Measurements from ENCODE around the gene SSUH2.
A peak's percentile ranks its signal among the peaks of the same experiment; 100 is the strongest.

Gene SSUH2

DNA sequence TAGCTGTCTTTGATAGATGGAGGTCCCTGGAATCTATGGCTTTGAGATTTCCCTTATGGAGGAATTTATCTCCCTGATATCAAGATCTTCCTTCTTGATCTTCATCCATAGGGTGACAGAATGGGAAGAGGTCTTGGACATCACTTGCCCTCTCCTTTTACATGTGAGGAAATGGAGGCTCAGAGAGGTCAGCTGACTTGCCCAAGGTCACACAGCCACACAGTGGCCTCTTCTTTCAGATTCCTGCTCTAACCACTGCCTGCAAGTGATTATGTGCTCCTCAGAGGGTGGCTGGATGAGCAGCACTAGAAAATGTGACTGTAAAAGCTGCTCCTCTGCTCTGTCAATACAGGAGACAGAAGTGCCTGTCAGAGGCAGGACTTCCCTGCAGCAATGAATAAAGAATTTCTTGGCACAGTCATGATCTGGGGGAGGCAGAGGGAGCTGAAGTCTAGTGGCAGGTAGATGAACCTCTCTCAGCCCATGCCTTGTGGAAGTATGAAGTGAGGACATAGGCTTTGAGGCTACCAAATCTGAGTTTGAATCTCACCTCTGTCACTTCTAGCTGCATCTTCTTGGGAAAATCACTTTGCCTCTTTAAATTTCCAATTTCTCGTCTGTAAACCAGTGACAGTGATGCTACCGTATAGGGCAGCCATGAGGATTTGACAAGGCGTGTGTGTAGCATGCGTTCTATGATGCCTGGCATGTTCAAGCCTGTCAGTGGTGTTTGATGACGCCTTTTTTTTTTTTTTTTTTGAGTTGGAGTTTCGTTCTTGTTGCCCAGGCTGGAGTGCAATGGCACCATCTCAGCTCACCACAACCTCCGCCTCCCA is 12.0 kb downstream of the SSUH2 start:
- Histone ChIP-seq H3K27me3 (ENCODE audit: control insufficient read depth in 1 of 2, insufficient read depth in 1 of 2, low read length in 2 of 2) (peaks cover 17 to 44% of the 10 kb centered on the region in 2 experiments), H3K23ac (ENCODE audit: low read length in 2 of 2) (no peak overlapping the region), H3K4me1 (ENCODE audit: control insufficient read depth, insufficient read depth, low read depth, low read length) (peaks cover 5% of the 10 kb centered on the region), H2BK15ac (ENCODE audit: low read depth, poor library complexity, severe bottlenecking) (no peak overlapping the region), H4K8ac (ENCODE audit: low read length) (no peak overlapping the region), H3K14ac (ENCODE audit: low read length in 2 of 2) (peak overlapping the region in 1 of 2 experiments; percentile 19), H2AFZ (ENCODE audit: low read depth, low read length) (no peak overlapping the region), H3K27ac (ENCODE audit: low read length, poor library complexity, severe bottlenecking) (no peak overlapping the region), H4K91ac (ENCODE audit: low read length) (no peak overlapping the region), H3K9me3 (ENCODE audit: control insufficient read depth, low read length) (peaks cover 7% of the 10 kb centered on the region), H2BK120ac (ENCODE audit: low read depth, low read length) (no peak overlapping the region), H3K4me3 (ENCODE audit: insufficient read depth in 1 of 2, low read depth in 1 of 2, low read length in 2 of 2) (no peak overlapping the region), H3K18ac (ENCODE audit: low read depth in 1 of 2, low read length in 2 of 2) (no peak overlapping the region), H2AK5ac (ENCODE audit: low read length, severe bottlenecking) (no peak overlapping the region), H3K36me3 (ENCODE audit: control insufficient read depth in 1 of 2, insufficient read depth in 2 of 2, low read depth in 1 of 2, low read length in 2 of 2) (no peaks in the 10 kb centered on the region), H3K4me2 (ENCODE audit: low read length, poor library complexity, severe bottlenecking) (no peak overlapping the region), H3K9ac (ENCODE audit: low read length) (no peak overlapping the region), H3K79me1 (replicated peaks; ENCODE audit: low read length, poor library complexity, severe bottlenecking) (no peaks in the 10 kb centered on the region), H2BK12ac (ENCODE audit: low read length in 2 of 2) (no peak overlapping the region), H3K4ac (ENCODE audit: low read depth in 1 of 2, low read length in 2 of 2) (no peak overlapping the region), H2BK5ac (ENCODE audit: low read depth, low read length, poor library complexity, severe bottlenecking) (no peak overlapping the region)
- WGBS = 86% methylated on average over 5 of the region's 7 CpGs
- DNase-seq = no peak

DNA sequence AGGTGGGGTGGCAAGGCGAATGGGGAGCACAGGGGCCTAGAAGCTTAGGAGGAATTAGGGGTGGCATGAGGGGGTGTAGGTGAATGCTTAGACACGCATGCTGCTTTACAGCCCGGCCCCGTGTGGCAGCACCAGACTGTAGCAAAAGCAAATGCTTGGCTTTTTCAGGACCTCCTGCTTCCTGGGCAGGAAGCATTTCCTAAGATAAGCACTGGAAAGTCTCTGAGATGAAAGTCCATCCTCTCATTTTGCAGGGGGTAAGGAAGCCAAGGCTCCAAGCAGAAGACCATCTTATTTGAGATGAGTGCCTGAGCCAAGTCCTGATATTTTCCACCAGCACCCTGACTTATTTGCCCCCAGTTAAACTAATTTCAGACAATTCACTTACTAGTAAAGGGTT is 12.9 kb downstream of the SSUH2 start:
- Histone ChIP-seq H4K91ac (ENCODE audit: low read length) (no peak overlapping the region), H3K9ac (ENCODE audit: low read length) (no peak overlapping the region), H3K4me2 (ENCODE audit: low read length, poor library complexity, severe bottlenecking) (no peak overlapping the region), H2BK12ac (ENCODE audit: low read length in 2 of 2) (no peak overlapping the region), H3K14ac (ENCODE audit: low read length in 2 of 2) (no peak overlapping the region), H2BK15ac (ENCODE audit: low read depth, poor library complexity, severe bottlenecking) (no peak overlapping the region), H3K36me3 (ENCODE audit: control insufficient read depth in 1 of 2, insufficient read depth in 2 of 2, low read depth in 1 of 2, low read length in 2 of 2) (no peaks in the 10 kb centered on the region), H3K9me3 (ENCODE audit: control insufficient read depth, low read length) (peaks cover 6% of the 10 kb centered on the region), H3K4me1 (ENCODE audit: control insufficient read depth, insufficient read depth, low read depth, low read length) (peaks cover 6% of the 10 kb centered on the region), H3K18ac (ENCODE audit: low read depth in 1 of 2, low read length in 2 of 2) (no peak overlapping the region), H4K8ac (ENCODE audit: low read length) (no peak overlapping the region), H2BK5ac (ENCODE audit: low read depth, low read length, poor library complexity, severe bottlenecking) (no peak overlapping the region), H3K27ac (ENCODE audit: low read length, poor library complexity, severe bottlenecking) (no peak overlapping the region), H3K4ac (ENCODE audit: low read depth in 1 of 2, low read length in 2 of 2) (no peak overlapping the region), H3K79me1 (replicated peaks; ENCODE audit: low read length, poor library complexity, severe bottlenecking) (no peaks in the 10 kb centered on the region), H3K23ac (ENCODE audit: low read length in 2 of 2) (no peak overlapping the region), H3K27me3 (ENCODE audit: control insufficient read depth in 1 of 2, insufficient read depth in 1 of 2, low read length in 2 of 2) (peaks cover 17 to 35% of the 10 kb centered on the region in 2 experiments), H2AK5ac (ENCODE audit: low read length, severe bottlenecking) (no peak overlapping the region), H3K4me3 (ENCODE audit: insufficient read depth in 1 of 2, low read depth in 1 of 2, low read length in 2 of 2) (no peak overlapping the region), H2AFZ (ENCODE audit: low read depth, low read length) (no peak overlapping the region), H2BK120ac (ENCODE audit: low read depth, low read length) (no peak overlapping the region)
- DNase-seq = no peak
- 72% methylated on average over 4 of the region's 4 CpGs for WGBS

DNA sequence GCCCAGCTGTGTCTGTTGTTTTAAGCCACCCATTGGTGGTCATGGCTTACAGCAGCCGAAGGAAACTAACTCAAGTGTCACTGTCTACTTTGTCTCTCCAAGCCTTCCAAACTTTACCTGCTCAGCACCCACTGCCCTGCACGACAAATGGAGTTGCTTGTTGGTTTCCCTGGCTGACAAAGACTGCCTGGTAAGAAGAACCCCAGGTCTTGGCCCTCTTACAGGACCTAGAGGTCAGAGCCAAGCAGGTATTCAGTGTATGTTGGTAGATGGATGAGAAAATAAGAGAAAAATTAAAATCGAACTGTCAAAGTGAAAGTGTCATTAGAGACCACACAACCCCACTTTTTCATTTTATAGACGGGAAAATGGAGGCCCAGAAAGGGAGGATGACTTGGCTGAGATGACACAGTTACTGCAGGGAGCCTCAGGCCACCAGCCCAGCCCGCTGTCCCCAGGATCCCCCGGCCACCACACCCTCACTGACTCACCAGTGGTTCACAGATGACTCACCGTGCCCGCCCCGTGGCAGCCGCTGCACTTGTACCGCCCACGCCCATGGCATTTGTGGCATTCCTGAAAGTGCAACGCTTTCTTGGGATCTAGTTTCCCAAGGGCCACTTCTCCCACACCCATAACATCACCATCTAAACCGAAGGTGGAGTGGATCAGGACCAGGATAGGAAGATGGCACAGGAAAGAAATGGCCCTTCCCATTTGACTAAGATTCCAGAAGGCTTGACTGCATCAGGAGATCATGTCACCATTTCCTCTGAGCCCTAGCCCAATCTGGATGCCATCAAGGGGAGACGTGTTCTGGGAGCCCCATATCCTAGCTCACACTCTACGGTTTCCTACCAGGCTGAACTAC is 15.2 kb downstream of the SSUH2 start:
- H3K23ac ChIP-seq (ENCODE audit: low read length in 2 of 2) = no peak overlapping the region
- H4K91ac ChIP-seq (ENCODE audit: low read length) = peak overlapping the region; percentile 7
- no peak overlapping the region for H2AFZ ChIP-seq (ENCODE audit: low read depth, low read length)
- H2BK120ac ChIP-seq (ENCODE audit: low read depth, low read length) = no peak overlapping the region
- no peaks in the 10 kb centered on the region for H3K79me1 ChIP-seq (replicated peaks; ENCODE audit: low read length, poor library complexity, severe bottlenecking)
- peak overlapping the region in 1 of 2 experiments; percentile 49 for H3K18ac ChIP-seq (ENCODE audit: low read depth in 1 of 2, low read length in 2 of 2)
- peaks cover 3 to 30% of the 10 kb centered on the region in 2 experiments for H3K27me3 ChIP-seq (ENCODE audit: control insufficient read depth in 1 of 2, insufficient read depth in 1 of 2, low read length in 2 of 2)
- H3K27ac ChIP-seq (ENCODE audit: low read length, poor library complexity, severe bottlenecking) = no peak overlapping the region
- DNase-seq = peak; percentile 91
- H3K14ac ChIP-seq (ENCODE audit: low read length in 2 of 2) = no peak overlapping the region
- no peak overlapping the region for H2BK5ac ChIP-seq (ENCODE audit: low read depth, low read length, poor library complexity, severe bottlenecking)
- peaks cover 11% of the 10 kb centered on the region for H3K4me1 ChIP-seq (ENCODE audit: control insufficient read depth, insufficient read depth, low read depth, low read length)
- no peaks in the 10 kb centered on the region for H3K9me3 ChIP-seq (ENCODE audit: control insufficient read depth, low read length)
- whole genome bisulfite sequencing = 39% methylated on average over 14 of the region's 16 CpGs
- peak overlapping the region; percentile 33 for H2AK5ac ChIP-seq (ENCODE audit: low read length, severe bottlenecking)
- no peaks in the 10 kb centered on the region for H3K36me3 ChIP-seq (ENCODE audit: control insufficient read depth in 1 of 2, insufficient read depth in 2 of 2, low read depth in 1 of 2, low read length in 2 of 2)
- no peak overlapping the region for H3K4me3 ChIP-seq (ENCODE audit: insufficient read depth in 1 of 2, low read depth in 1 of 2, low read length in 2 of 2)
- peak overlapping the region; percentile 35 for H3K4me2 ChIP-seq (ENCODE audit: low read length, poor library complexity, severe bottlenecking)
- H4K8ac ChIP-seq (ENCODE audit: low read length) = no peak overlapping the region
- H3K9ac ChIP-seq (ENCODE audit: low read length) = no peak overlapping the region
- no peak overlapping the region for H3K4ac ChIP-seq (ENCODE audit: low read depth in 1 of 2, low read length in 2 of 2)
- H2BK15ac ChIP-seq (ENCODE audit: low read depth, poor library complexity, severe bottlenecking) = no peak overlapping the region
- peak overlapping the region; percentile 49 to 67 for H2BK12ac ChIP-seq (ENCODE audit: low read length in 2 of 2)

DNA sequence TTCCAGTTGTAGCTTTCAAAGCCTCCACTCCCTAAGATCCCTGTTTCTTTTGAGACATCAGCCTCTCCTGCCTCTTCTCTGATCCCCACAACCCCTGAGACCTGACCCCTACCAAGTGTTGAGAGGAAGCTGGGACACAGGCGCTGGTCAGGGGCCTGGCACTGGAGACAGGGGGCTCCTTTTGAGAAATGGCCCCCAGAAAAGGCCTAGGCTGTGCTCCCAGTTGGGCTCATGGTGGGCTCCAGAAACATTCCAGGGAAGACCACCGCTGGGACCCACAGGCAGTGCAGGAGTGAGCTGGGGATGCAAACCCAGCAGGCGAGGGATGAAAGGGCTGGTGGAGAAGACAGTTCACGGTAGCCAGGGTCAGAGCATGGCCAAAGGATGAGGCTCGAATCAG is 16.6 kb downstream of the SSUH2 start:
- no peak for DNase-seq
- no peak overlapping the region for H3K9ac ChIP-seq (ENCODE audit: low read length)
- 93% methylated on average over 5 of the region's 5 CpGs for WGBS
- H3K4me1 ChIP-seq (ENCODE audit: control insufficient read depth, insufficient read depth, low read depth, low read length) = peaks cover 16% of the 10 kb centered on the region
- no peak overlapping the region for H2AFZ ChIP-seq (ENCODE audit: low read depth, low read length)
- H3K27ac ChIP-seq (ENCODE audit: low read length, poor library complexity, severe bottlenecking) = no peak overlapping the region
- H3K4me3 ChIP-seq (ENCODE audit: insufficient read depth in 1 of 2, low read depth in 1 of 2, low read length in 2 of 2) = no peak overlapping the region
- no peak overlapping the region for H2BK120ac ChIP-seq (ENCODE audit: low read depth, low read length)
- peaks cover 0 to 36% of the 10 kb centered on the region in 2 experiments for H3K27me3 ChIP-seq (ENCODE audit: control insufficient read depth in 1 of 2, insufficient read depth in 1 of 2, low read length in 2 of 2)
- H2BK15ac ChIP-seq (ENCODE audit: low read depth, poor library complexity, severe bottlenecking) = no peak overlapping the region
- H3K18ac ChIP-seq (ENCODE audit: low read depth in 1 of 2, low read length in 2 of 2) = no peak overlapping the region
- no peaks in the 10 kb centered on the region for H3K36me3 ChIP-seq (ENCODE audit: control insufficient read depth in 1 of 2, insufficient read depth in 2 of 2, low read depth in 1 of 2, low read length in 2 of 2)
- no peak overlapping the region for H3K4ac ChIP-seq (ENCODE audit: low read depth in 1 of 2, low read length in 2 of 2)
- no peak overlapping the region for H2AK5ac ChIP-seq (ENCODE audit: low read length, severe bottlenecking)
- H4K8ac ChIP-seq (ENCODE audit: low read length) = no peak overlapping the region
- H4K91ac ChIP-seq (ENCODE audit: low read length) = no peak overlapping the region
- no peak overlapping the region for H3K23ac ChIP-seq (ENCODE audit: low read length in 2 of 2)
- peak overlapping the region in 1 of 2 experiments; percentile 74 for H3K14ac ChIP-seq (ENCODE audit: low read length in 2 of 2)
- no peaks in the 10 kb centered on the region for H3K9me3 ChIP-seq (ENCODE audit: control insufficient read depth, low read length)
- no peak overlapping the region for H2BK5ac ChIP-seq (ENCODE audit: low read depth, low read length, poor library complexity, severe bottlenecking)
- H3K79me1 ChIP-seq (replicated peaks; ENCODE audit: low read length, poor library complexity, severe bottlenecking) = no peaks in the 10 kb centered on the region
- no peak overlapping the region for H3K4me2 ChIP-seq (ENCODE audit: low read length, poor library complexity, severe bottlenecking)
- no peak overlapping the region for H2BK12ac ChIP-seq (ENCODE audit: low read length in 2 of 2)

Data from mesenchymal stem cell (in vitro differentiated cells and primary cell).